Loucy (cell line): ENCODE measurements around the gene SLC7A1.

Experiments used
- H2AFZ ChIP-seq: fragments of 200-600 bp; sonication (generic); 2 replicates; pipeline ENCODE4 v1.6.0; 2016; ENCODE audit warnings: antibody characterized with exemption, mild to moderate bottlenecking, low read length, moderate library complexity
- H3F3A ChIP-seq: fragments of 200-600 bp; 2 replicates; pipeline ENCODE4 v1.6.0; 2016; ENCODE audit warnings: antibody characterized with exemption, low read depth, mild to moderate bottlenecking
- H3K27me3 ChIP-seq: fragments of 200-600 bp; sonication (generic); 2 replicates; pipeline ENCODE4 v1.6.1; 2014; ENCODE audit warnings: low read length, mild to moderate bottlenecking; ENCODE audit not compliant: insufficient read depth, poor library complexity, severe bottlenecking
- H3K36me3 ChIP-seq: fragments of 200-600 bp; sonication (generic); 2 replicates; pipeline ENCODE4 v1.6.1; 2016; ENCODE audit warnings: low read length; ENCODE audit not compliant: insufficient read depth
- H3K4me1 ChIP-seq: fragments of 200-600 bp; sonication (generic); 2 replicates; pipeline ENCODE4 v1.5.1; 2014; ENCODE audit warnings: low read length, mild to moderate bottlenecking; ENCODE audit not compliant: insufficient read depth, poor library complexity, severe bottlenecking
- H3K4me2 ChIP-seq: fragments of 200-600 bp; sonication (generic); 2 replicates; pipeline ENCODE4 v1.6.0; 2014; ENCODE audit warnings: antibody characterized with exemption, low read length, low read depth, mild to moderate bottlenecking; ENCODE audit not compliant: poor library complexity, severe bottlenecking
- H3K4me3 ChIP-seq: fragments of 200-600 bp; sonication (generic); 2 replicates; pipeline ENCODE4 v1.5.1; 2014; ENCODE audit warnings: low read length, mild to moderate bottlenecking, mixed read lengths; ENCODE audit not compliant: poor library complexity, severe bottlenecking
- H3K79me2 ChIP-seq: fragments of 200-600 bp; sonication (generic); 2 replicates; pipeline ENCODE4 v1.6.1; 2014; ENCODE audit warnings: low read length; ENCODE audit not compliant: insufficient read depth
- H3K9ac ChIP-seq: fragments of 200-600 bp; sonication (generic); 2 replicates; pipeline ENCODE4 v1.6.0; 2014; ENCODE audit warnings: mild to moderate bottlenecking, low read depth, low read length, moderate library complexity; ENCODE audit not compliant: poor library complexity, severe bottlenecking
- H3K9me2 ChIP-seq: fragments of 200-600 bp; sonication (generic); replicated peaks from 2 replicates; pipeline ENCODE4 v1.6.1; 2016; ENCODE audit warnings: low read depth, low read length, mixed read lengths
- H3K9me3 ChIP-seq: fragments of 200-600 bp; sonication (generic); 2 replicates; pipeline ENCODE4 v1.6.1; 2014; ENCODE audit warnings: mild to moderate bottlenecking, antibody characterized with exemption, low read length, low read depth; ENCODE audit not compliant: insufficient read depth
- H4K20me1 ChIP-seq: fragments of 200-600 bp; sonication (generic); 2 replicates; pipeline ENCODE4 v1.6.0; 2014; ENCODE audit warnings: antibody characterized with exemption, low read length, mild to moderate bottlenecking; ENCODE audit not compliant: insufficient read depth, poor library complexity, severe bottlenecking
- EZH2phosphoT487 ChIP-seq: fragments of 200-600 bp; IDR thresholded peaks from 2 replicates; pipeline ENCODE4 v1.6.1; 2018; ENCODE audit warnings: antibody characterized with exemption, mild to moderate bottlenecking, moderate library complexity, borderline replicate concordance
- TF ChIP-seq, protein P1 (sequence below): fragments of 200-600 bp; sonication (generic); conservative IDR thresholded peaks from 2 replicates; pipeline ENCODE4 v1.5.1; 2014; ENCODE audit warnings: mild to moderate bottlenecking, antibody characterized with exemption, low read length

SLC7A1 gene

DNA sequence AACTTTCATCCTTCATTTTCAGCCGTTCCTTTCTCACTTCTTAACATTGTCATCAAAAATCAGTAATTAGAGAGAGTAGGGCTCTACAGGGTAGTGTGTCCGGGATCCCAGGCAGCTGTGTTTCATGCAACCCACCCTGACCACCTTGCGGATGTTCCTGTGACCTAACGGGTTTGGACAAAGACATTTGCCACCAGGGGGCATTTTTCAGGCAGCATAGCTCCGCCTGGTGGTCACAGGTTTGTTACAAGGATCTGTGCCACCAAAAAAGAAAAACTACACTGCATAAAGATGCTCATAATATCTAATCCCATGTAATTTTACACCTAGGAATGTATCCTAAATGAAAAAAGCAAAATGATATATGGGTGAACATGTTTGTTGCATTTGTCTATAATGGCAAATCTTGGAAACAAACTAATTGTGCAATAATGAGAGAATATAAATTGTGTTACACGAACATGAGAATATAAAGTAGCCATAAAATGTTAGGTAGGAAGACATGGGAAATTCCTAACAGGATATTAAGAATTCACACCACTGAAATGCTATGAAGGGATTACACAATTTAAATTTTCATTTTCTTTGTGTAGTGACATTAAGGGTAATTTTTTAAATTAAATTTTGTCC, 123.0 kb downstream of the SLC7A1 start:
- no peak for TF ChIP-seq EZH2phosphoT487
- TF ChIP-seq, protein P1, sequence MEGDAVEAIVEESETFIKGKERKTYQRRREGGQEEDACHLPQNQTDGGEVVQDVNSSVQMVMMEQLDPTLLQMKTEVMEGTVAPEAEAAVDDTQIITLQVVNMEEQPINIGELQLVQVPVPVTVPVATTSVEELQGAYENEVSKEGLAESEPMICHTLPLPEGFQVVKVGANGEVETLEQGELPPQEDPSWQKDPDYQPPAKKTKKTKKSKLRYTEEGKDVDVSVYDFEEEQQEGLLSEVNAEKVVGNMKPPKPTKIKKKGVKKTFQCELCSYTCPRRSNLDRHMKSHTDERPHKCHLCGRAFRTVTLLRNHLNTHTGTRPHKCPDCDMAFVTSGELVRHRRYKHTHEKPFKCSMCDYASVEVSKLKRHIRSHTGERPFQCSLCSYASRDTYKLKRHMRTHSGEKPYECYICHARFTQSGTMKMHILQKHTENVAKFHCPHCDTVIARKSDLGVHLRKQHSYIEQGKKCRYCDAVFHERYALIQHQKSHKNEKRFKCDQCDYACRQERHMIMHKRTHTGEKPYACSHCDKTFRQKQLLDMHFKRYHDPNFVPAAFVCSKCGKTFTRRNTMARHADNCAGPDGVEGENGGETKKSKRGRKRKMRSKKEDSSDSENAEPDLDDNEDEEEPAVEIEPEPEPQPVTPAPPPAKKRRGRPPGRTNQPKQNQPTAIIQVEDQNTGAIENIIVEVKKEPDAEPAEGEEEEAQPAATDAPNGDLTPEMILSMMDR = peak; percentile 100

DNA sequence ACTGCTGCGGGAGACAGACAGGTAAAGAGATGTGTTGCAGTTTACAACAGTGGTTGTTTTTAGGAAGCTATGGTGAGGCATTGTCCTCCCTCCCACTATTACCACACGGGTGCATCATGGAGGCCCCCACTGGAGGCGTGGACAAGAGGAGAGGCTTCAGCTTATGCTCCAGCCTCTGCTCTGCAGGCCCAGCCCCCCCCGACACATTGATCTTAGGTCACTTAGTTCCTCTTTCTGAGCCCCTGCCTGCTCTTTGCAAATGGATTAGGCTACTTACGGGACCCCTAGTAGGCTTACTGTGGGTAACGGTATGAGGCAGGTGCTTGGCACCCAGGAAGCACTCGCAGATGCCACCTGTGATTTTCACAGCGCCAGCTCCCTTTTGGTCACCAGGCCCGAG, 123.9 kb downstream of the SLC7A1 start:
- Histone ChIP-seq H3K9me3 (no peaks in the 10 kb centered on the region), H3K27me3 (no peaks in the 10 kb centered on the region), H3F3A (no peaks in the 10 kb centered on the region), H3K4me3 (no peak overlapping the region), H3K9ac (no peak overlapping the region), H3K79me2 (no peaks in the 10 kb centered on the region), H3K4me2 (no peak overlapping the region), H4K20me1 (no peaks in the 10 kb centered on the region), H3K4me1 (peaks cover 10% of the 10 kb centered on the region), H3K9me2 (no peaks in the 10 kb centered on the region), H3K36me3 (no peaks in the 10 kb centered on the region), H2AFZ (no peak overlapping the region)
- no peak for TF ChIP-seq EZH2phosphoT487
- TF ChIP-seq, protein P1 = no peak

More for the DNA sequence above, 123.0 kb downstream of the SLC7A1 start:
- Histone ChIP-seq H4K20me1 (no peaks in the 10 kb centered on the region), H3K79me2 (no peaks in the 10 kb centered on the region), H3K36me3 (no peaks in the 10 kb centered on the region), H3F3A (no peaks in the 10 kb centered on the region), H3K9me2 (no peaks in the 10 kb centered on the region), H3K9ac (no peak overlapping the region), H3K9me3 (no peaks in the 10 kb centered on the region), H2AFZ (no peak overlapping the region), H3K4me3 (no peak overlapping the region), H3K27me3 (no peaks in the 10 kb centered on the region), H3K4me2 (no peak overlapping the region), H3K4me1 (peaks cover 3% of the 10 kb centered on the region)

DNA sequence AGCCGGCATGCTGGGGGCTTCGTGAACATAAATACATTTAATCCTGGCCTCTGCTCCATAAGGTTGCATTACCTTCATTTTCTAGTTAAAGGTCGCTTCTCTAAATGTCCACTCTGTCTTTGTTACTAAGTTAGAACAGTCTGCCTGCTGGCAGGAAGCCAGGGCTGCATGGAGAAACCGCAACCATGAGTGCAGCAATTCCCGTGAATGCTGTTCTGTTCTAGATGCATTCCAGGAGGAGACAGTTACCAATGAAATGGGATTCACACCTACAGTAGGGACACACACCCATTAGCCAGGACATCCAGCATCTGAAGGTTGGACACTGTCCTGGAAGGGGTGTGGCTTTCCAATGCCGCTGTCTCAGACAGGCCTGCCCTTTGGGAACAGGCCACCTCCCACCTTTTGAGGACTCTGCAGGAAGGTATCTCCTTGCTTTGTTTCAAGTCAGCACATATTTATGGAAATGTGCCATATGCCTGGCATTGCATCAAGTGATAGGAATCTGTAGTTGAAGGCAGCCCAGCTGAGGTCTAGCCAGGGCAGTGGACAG, 129.7 kb downstream of the SLC7A1 start:
- no peak overlapping the region for H3K4me2 ChIP-seq
- H3K36me3 ChIP-seq = no peaks in the 10 kb centered on the region
- no peaks in the 10 kb centered on the region for H3K9me2 ChIP-seq
- no peak overlapping the region for H2AFZ ChIP-seq
- H3K9ac ChIP-seq = no peak overlapping the region
- no peaks in the 10 kb centered on the region for H3F3A ChIP-seq
- no peaks in the 10 kb centered on the region for H4K20me1 ChIP-seq
- no peaks in the 10 kb centered on the region for H3K9me3 ChIP-seq
- no peak for TF ChIP-seq EZH2phosphoT487
- TF ChIP-seq, protein P1 = no peak
- no peaks in the 10 kb centered on the region for H3K79me2 ChIP-seq
- H3K27me3 ChIP-seq = no peaks in the 10 kb centered on the region
- H3K4me1 ChIP-seq = peaks cover 10% of the 10 kb centered on the region
- H3K4me3 ChIP-seq = no peak overlapping the region
